ENCODE measurements around the gene FFAR4. TPM values are rescaled to one million over a fixed set of nuclear protein-coding genes. Genes with fewer than 3 reads are reported as not detected.

FFAR4 gene
- total RNA-seq, 1 donor from 2014 or later: 4.9 TPM

GRCh38 chr10:93608421-93608820 is 42.0 kb downstream of the FFAR4 start:
- Histone ChIP-seq H3K27me3 (peaks cover 26% of the 10 kb centered on the region), H3K9me3 (no peaks in the 10 kb centered on the region), H3K4me3 (no peak overlapping the region), H3K36me3 (no peaks in the 10 kb centered on the region), H3K27ac (no peak overlapping the region), H3K4me1 (no peaks in the 10 kb centered on the region)
- no peak for ATAC-seq
- intact Hi-C loops (cut with DNase I): no loop called here
- TF ChIP-seq CTCF (IDR thresholded peaks at IDR 0.05): no peak
- DNase-seq: no peak

GRCh38 chr10:93612311-93612710 is 45.8 kb downstream of the FFAR4 start, which contains the start of gene PDE6C:
PDE6C (plus strand) TSS chr10:93612537; CDS start chr10:93612726, 189 bp downstream.
- intact Hi-C loops (cut with DNase I): no loop called here
- ATAC-seq: no peak
- Histone ChIP-seq H3K27ac (no peak within 1 kb of the TSS), H3K27me3 (peaks cover 9% of the 10 kb centered on the region), H3K36me3 (no peaks in the 10 kb centered on the region), H3K4me3 (no peak within 1 kb of the TSS), H3K9me3 (no peaks in the 10 kb centered on the region), H3K4me1 (no peaks in the 10 kb centered on the region)
- TF ChIP-seq CTCF (IDR thresholded peaks at IDR 0.05): no peak
- DNase-seq: no peak

- no peak overlapping the region for H3K4me3 ChIP-seq
- no peaks in the 10 kb centered on the region for H3K9me3 ChIP-seq
- no peak for TF ChIP-seq CTCF (IDR thresholded peaks at IDR 0.05)
- no peaks in the 10 kb centered on the region for H3K4me1 ChIP-seq
- ATAC-seq (peak; percentile 45), DNase-seq (no peak)
- no peak overlapping the region for H3K27ac ChIP-seq
- peaks cover 1% of the 10 kb centered on the region for H3K27me3 ChIP-seq
- H3K36me3 ChIP-seq: no peaks in the 10 kb centered on the region
- intact Hi-C loops (cut with DNase I): no loop called here
These were observed 46.7 kb downstream of the FFAR4 start for GRCh38 chr10:93613126-93613525.

GRCh38 chr10:93614101-93614825 is 47.8 kb downstream of the FFAR4 start:
- no peaks in the 10 kb centered on the region for H3K27me3 ChIP-seq
- intact Hi-C loops (cut with DNase I): no loop called here
- H3K4me3 ChIP-seq: no peak overlapping the region
- DNase-seq: no peak
- no peaks in the 10 kb centered on the region for H3K36me3 ChIP-seq
- ATAC-seq: no peak
- TF ChIP-seq CTCF (IDR thresholded peaks at IDR 0.05): no peak
- no peak overlapping the region for H3K27ac ChIP-seq
- H3K9me3 ChIP-seq: no peaks in the 10 kb centered on the region
- H3K4me1 ChIP-seq: no peaks in the 10 kb centered on the region

- H3K27me3 ChIP-seq: no peaks in the 10 kb centered on the region
- no peak for TF ChIP-seq CTCF (IDR thresholded peaks at IDR 0.05)
- no peaks in the 10 kb centered on the region for H3K9me3 ChIP-seq
- no peaks in the 10 kb centered on the region for H3K36me3 ChIP-seq
- ATAC-seq: peak; percentile 50
- intact Hi-C loops (cut with DNase I): no loop called here
- no peak overlapping the region for H3K4me3 ChIP-seq
- DNase-seq: no peak
- no peaks in the 10 kb centered on the region for H3K4me1 ChIP-seq
- H3K27ac ChIP-seq: no peak overlapping the region
These were observed 49.2 kb downstream of the FFAR4 start for GRCh38 chr10:93615576-93616235.
